ENCODE results near the gene CLDN19.

DNA sequence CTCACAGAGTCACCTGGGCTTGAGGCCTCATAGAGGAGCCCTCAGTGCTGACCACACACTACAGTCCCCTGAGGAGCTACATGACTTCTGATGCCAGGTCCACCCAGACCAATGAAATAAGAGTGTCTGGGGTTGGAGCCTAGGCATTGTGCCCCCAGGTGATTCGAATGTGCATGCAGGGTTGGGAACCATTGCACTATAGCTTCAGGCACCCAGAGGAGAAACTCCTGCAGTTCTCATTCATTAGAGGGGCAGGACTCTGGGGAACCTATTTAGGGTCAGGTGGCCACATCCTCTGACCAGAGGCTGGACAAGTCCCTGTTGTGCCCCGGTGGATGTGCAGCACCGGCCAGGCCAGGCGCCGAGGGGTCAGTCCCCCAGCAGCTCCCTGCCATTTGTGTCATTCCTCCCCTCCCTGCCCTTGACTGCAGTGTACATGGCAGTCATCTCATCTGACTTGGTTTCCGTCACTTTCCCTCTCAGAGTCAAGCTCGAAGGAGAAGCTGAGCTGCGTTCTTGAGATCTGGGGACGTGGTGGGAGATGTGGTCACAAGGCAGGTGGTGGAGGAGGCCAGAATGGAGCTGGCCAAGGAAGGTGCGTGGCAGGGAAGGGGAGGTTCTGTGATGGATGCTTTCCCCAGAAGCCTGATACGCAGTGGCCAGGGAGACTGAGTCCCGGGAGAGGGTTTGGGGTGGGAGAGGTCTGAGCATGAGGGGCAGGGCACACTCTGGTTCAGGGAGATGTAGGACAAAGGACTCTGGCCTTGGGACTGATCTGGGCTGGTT, 6.4 kb downstream of the CLDN19 start:
- TF ChIP-seq, protein P1, sequence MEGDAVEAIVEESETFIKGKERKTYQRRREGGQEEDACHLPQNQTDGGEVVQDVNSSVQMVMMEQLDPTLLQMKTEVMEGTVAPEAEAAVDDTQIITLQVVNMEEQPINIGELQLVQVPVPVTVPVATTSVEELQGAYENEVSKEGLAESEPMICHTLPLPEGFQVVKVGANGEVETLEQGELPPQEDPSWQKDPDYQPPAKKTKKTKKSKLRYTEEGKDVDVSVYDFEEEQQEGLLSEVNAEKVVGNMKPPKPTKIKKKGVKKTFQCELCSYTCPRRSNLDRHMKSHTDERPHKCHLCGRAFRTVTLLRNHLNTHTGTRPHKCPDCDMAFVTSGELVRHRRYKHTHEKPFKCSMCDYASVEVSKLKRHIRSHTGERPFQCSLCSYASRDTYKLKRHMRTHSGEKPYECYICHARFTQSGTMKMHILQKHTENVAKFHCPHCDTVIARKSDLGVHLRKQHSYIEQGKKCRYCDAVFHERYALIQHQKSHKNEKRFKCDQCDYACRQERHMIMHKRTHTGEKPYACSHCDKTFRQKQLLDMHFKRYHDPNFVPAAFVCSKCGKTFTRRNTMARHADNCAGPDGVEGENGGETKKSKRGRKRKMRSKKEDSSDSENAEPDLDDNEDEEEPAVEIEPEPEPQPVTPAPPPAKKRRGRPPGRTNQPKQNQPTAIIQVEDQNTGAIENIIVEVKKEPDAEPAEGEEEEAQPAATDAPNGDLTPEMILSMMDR (IDR thresholded peaks at IDR 0.05), result no peak
- TF ChIP-seq POLR2AphosphoS5 (IDR thresholded peaks at IDR 0.05) (no peak), EP300 (IDR thresholded peaks at IDR 0.05) (no peak)

Measured in esophagus muscularis mucosa (tissue), 4 donors.